Measurements from ENCODE around the gene SULT1B1.

Gene SULT1B1

GRCh38 chr4:69749771-69750170 is 10.6 kb downstream of the SULT1B1 start:
- no peak for DNase-seq (ENCODE audit: low read depth)

GRCh38 chr4:69748173-69748572 is 12.2 kb downstream of the SULT1B1 start:
- no peak for DNase-seq (ENCODE audit: low read depth)

- DNase-seq (ENCODE audit: low read depth): no peak
These were observed 16.3 kb downstream of the SULT1B1 start for GRCh38 chr4:69744157-69744478.

GRCh38 chr4:69743476-69744156 is 16.8 kb downstream of the SULT1B1 start:
- DNase-seq (ENCODE audit: low read depth): no peak

- DNase-seq (ENCODE audit: low read depth): no peak
These were observed 17.8 kb downstream of the SULT1B1 start for GRCh38 chr4:69742596-69742995.

- no peak for DNase-seq (ENCODE audit: low read depth)
These were observed 21.5 kb downstream of the SULT1B1 start for GRCh38 chr4:69738872-69739271.

GRCh38 chr4:69735119-69735518 is 25.3 kb downstream of the SULT1B1 start:
- DNase-seq (ENCODE audit: low read depth): no peak

- no peak for DNase-seq (ENCODE audit: low read depth)
These were observed 28.6 kb downstream of the SULT1B1 start for GRCh38 chr4:69731847-69732246.

GRCh38 chr4:69731241-69731640 is 29.2 kb downstream of the SULT1B1 start:
- DNase-seq (ENCODE audit: low read depth): no peak

- no peak for DNase-seq (ENCODE audit: low read depth)
These were observed 30.4 kb downstream of the SULT1B1 start for GRCh38 chr4:69730002-69730401.

- DNase-seq (ENCODE audit: low read depth): no peak
These were observed 32.5 kb downstream of the SULT1B1 start for GRCh38 chr4:69727926-69728325.

- DNase-seq (ENCODE audit: low read depth): no peak
These were observed 33.0 kb downstream of the SULT1B1 start for GRCh38 chr4:69727426-69727825.

- DNase-seq (ENCODE audit: low read depth): no peak
These were observed 33.4 kb downstream of the SULT1B1 start for GRCh38 chr4:69726971-69727370.

GRCh38 chr4:69718396-69719271 is 41.8 kb downstream of the SULT1B1 start:
- DNase-seq (ENCODE audit: low read depth): no peak

GRCh38 chr4:69717778-69718177 is 42.6 kb downstream of the SULT1B1 start:
- no peak for DNase-seq (ENCODE audit: low read depth)

- no peak for DNase-seq (ENCODE audit: low read depth)
These were observed 43.8 kb downstream of the SULT1B1 start for GRCh38 chr4:69716654-69717053.

- no peak for DNase-seq (ENCODE audit: low read depth)
These were observed 46.3 kb downstream of the SULT1B1 start for GRCh38 chr4:69714086-69714485.

GRCh38 chr4:69713593-69713992 is 46.8 kb downstream of the SULT1B1 start:
- DNase-seq (ENCODE audit: low read depth): no peak

- no peak for DNase-seq (ENCODE audit: low read depth)
These were observed 49.8 kb downstream of the SULT1B1 start for GRCh38 chr4:69710580-69710979.

GRCh38 chr4:69708211-69708610 is 52.2 kb downstream of the SULT1B1 start:
- no peak for DNase-seq (ENCODE audit: low read depth)

- DNase-seq (ENCODE audit: low read depth): no peak
These were observed 52.6 kb downstream of the SULT1B1 start for GRCh38 chr4:69707807-69708206.

- no peak for DNase-seq (ENCODE audit: low read depth)
These were observed 58.2 kb downstream of the SULT1B1 start for GRCh38 chr4:69702201-69702600.

- DNase-seq (ENCODE audit: low read depth): no peak
These were observed 58.7 kb downstream of the SULT1B1 start for GRCh38 chr4:69701696-69702095.
